MM.1S (cell line): ENCODE data around the gene ZC3H7B.

Experiments
- DNase-seq: peaks from one replicate; pipeline ENCODE4 v3.0.0-alpha.2; 2015
- H2AFZ ChIP-seq: fragments of 300-600 bp; sonication (generic); 2 replicates; pipeline ENCODE4 v1.6.0; 2016; ENCODE audit warnings: antibody characterized with exemption, low read length
- H3F3A ChIP-seq: fragments of 300-600 bp; sonication (generic); 2 replicates; pipeline ENCODE4 v1.6.1; 2016; ENCODE audit warnings: mild to moderate bottlenecking, antibody characterized with exemption, low read length, moderate library complexity, mixed read lengths; ENCODE audit not compliant: insufficient read depth
- H3K27ac ChIP-seq: fragments of 300-600 bp; sonication (generic); 2 replicates; pipeline ENCODE4 v1.5.1; 2016; ENCODE audit warnings: mild to moderate bottlenecking, low read length
- H3K27me3 ChIP-seq: fragments of 300-600 bp; sonication (generic); replicated peaks from 2 replicates; pipeline ENCODE4 v1.6.0; 2016; ENCODE audit warnings: low read length; ENCODE audit not compliant: insufficient read depth
- H3K36me3 ChIP-seq: fragments of 300-600 bp; sonication (generic); replicated peaks from 2 replicates; pipeline ENCODE4 v1.6.1; 2016; ENCODE audit warnings: mild to moderate bottlenecking, low read length, mixed read lengths; ENCODE audit not compliant: insufficient read depth
- H3K4me1 ChIP-seq: fragments of 300-600 bp; sonication (generic); 2 replicates; pipeline ENCODE4 v1.6.1; 2016; ENCODE audit warnings: low read length, mixed read lengths
- H3K4me2 ChIP-seq: fragments of 300-600 bp; sonication (generic); 2 replicates; pipeline ENCODE4 v1.6.0; 2016; ENCODE audit warnings: low read depth, low read length
- H3K4me3 ChIP-seq: fragments of 300-600 bp; sonication (generic); 2 replicates; pipeline ENCODE4 v1.5.1; 2016; ENCODE audit warnings: low read length, mixed read lengths
- H3K79me2 ChIP-seq: fragments of 300-600 bp; sonication (generic); 2 replicates; pipeline ENCODE4 v1.6.1; 2016; ENCODE audit warnings: mixed run types, low read length, mixed read lengths
- H3K9ac ChIP-seq: fragments of 300-600 bp; sonication (generic); 2 replicates; pipeline ENCODE4 v1.6.1; 2016; ENCODE audit warnings: low read length, mixed read lengths
- H3K9me2 ChIP-seq: fragments of 300-600 bp; sonication (generic); replicated peaks from 2 replicates; pipeline ENCODE4 v1.6.1; 2016; ENCODE audit warnings: mild to moderate bottlenecking, low read length, mixed read lengths; ENCODE audit not compliant: insufficient read depth
- H3K9me3 ChIP-seq: fragments of 300-600 bp; sonication (generic); replicated peaks from 2 replicates; pipeline ENCODE4 v1.6.1; 2016; ENCODE audit warnings: mild to moderate bottlenecking, low read length, mixed read lengths; ENCODE audit not compliant: insufficient read depth
- H4K20me1 ChIP-seq: fragments of 300-600 bp; sonication (generic); 2 replicates; pipeline ENCODE4 v1.6.1; 2016; ENCODE audit warnings: mild to moderate bottlenecking, low read length, moderate library complexity, mixed read lengths; ENCODE audit not compliant: insufficient read depth
- EZH2 ChIP-seq: fragments of 300-600 bp; sonication (generic); optimal IDR thresholded peaks from 2 replicates; pipeline ENCODE3; 2017; ENCODE audit warnings: low read depth, mild to moderate bottlenecking, antibody characterized with exemption, low read length, mixed read lengths
- EZH2phosphoT487 ChIP-seq: fragments of 300-600 bp; sonication (generic); IDR thresholded peaks from 2 replicates; pipeline ENCODE4 v1.6.1; 2018; ENCODE audit warnings: antibody characterized with exemption, low read length
- TF ChIP-seq, protein P1 (sequence below): fragments of 300-600 bp; sonication (generic); IDR thresholded peaks from 2 replicates; pipeline ENCODE4 v1.5.1; 2016; ENCODE audit warnings: antibody characterized with exemption, low read length, mixed read lengths

The ZC3H7B gene

DNA sequence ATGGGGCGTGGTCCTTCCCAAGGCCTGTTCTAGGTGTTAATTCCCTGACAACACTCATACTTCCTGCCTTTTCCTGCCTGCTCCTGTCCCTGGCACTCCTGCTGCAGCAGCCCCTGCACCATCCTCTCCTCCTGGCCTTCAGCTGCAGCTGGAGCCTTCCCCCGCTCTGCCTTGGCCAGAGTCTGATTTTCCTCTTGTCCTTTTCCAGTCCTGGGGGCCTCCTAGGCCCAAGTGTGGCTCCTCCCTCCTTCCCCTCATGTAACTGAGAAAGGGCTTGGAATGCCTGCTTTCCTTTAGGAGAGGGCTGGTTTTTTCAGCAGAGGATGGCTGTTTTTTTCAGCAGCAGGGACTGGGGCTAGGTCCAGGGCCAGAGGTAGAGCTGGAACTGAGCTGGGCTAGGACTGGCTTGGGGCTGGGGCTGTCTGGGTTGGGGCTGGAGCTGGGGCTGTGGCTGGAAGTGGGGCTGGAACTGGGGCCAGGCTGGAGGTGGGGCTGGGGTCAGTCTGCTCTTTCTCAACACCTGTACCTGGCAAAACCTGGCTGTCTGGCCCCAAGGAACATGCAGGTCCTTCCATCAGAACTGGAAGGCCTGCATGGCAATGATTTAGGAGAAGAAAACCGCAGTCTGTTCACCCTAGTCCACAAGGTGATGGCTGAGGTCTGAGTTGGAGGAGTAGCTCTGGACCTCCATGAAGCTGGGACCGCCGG, 23.6 kb downstream of the ZC3H7B start:
- no peak overlapping the region for H3K4me3 ChIP-seq
- H3K27me3 ChIP-seq = no peaks in the 10 kb centered on the region
- H3K36me3 ChIP-seq = peaks cover 5% of the 10 kb centered on the region; the same call in 1 of the 2 replicates
- no peaks in the 10 kb centered on the region for H3K9me2 ChIP-seq
- H3K9ac ChIP-seq = no peak overlapping the region
- no peaks in the 10 kb centered on the region for H4K20me1 ChIP-seq
- H3K4me2 ChIP-seq = no peak overlapping the region
- H2AFZ ChIP-seq = no peak overlapping the region
- H3K27ac ChIP-seq = no peak overlapping the region
- no peaks in the 10 kb centered on the region for H3K4me1 ChIP-seq
- no peaks in the 10 kb centered on the region for H3F3A ChIP-seq
- H3K9me3 ChIP-seq = no peaks in the 10 kb centered on the region
- no peak for DNase-seq
- no peaks in the 10 kb centered on the region for H3K79me2 ChIP-seq
- TF ChIP-seq, protein P1, sequence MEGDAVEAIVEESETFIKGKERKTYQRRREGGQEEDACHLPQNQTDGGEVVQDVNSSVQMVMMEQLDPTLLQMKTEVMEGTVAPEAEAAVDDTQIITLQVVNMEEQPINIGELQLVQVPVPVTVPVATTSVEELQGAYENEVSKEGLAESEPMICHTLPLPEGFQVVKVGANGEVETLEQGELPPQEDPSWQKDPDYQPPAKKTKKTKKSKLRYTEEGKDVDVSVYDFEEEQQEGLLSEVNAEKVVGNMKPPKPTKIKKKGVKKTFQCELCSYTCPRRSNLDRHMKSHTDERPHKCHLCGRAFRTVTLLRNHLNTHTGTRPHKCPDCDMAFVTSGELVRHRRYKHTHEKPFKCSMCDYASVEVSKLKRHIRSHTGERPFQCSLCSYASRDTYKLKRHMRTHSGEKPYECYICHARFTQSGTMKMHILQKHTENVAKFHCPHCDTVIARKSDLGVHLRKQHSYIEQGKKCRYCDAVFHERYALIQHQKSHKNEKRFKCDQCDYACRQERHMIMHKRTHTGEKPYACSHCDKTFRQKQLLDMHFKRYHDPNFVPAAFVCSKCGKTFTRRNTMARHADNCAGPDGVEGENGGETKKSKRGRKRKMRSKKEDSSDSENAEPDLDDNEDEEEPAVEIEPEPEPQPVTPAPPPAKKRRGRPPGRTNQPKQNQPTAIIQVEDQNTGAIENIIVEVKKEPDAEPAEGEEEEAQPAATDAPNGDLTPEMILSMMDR = no peak
- no peak for TF ChIP-seq EZH2phosphoT487
- no peak for TF ChIP-seq EZH2

DNA sequence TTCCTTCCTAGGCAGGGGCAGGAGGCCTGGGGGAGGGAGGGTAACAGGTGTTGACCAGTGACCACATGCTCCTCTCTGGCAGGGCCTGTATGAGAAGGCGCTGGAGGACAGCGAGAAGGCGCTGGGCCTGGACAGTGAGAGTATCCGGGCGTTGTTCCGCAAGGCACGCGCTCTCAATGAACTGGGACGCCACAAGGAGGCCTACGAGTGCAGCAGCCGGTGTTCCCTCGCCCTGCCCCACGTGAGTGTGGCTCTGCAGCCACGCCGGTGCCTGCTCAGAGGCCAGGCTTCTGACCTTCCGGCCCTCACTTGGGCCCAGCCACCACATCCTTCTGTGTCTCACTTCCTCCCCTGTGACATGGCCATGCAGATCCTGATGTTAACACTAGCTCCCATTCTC, 25.8 kb downstream of the ZC3H7B start:
- no peaks in the 10 kb centered on the region for H3K9me3 ChIP-seq
- H3K4me2 ChIP-seq = no peak overlapping the region
- no peak overlapping the region for H2AFZ ChIP-seq
- peaks cover 5% of the 10 kb centered on the region; the same call in 1 of the 2 replicates for H3K36me3 ChIP-seq
- no peak overlapping the region for H3K27ac ChIP-seq
- H3K9ac ChIP-seq = no peak overlapping the region
- H3K27me3 ChIP-seq = no peaks in the 10 kb centered on the region
- H4K20me1 ChIP-seq = no peaks in the 10 kb centered on the region
- H3K9me2 ChIP-seq = no peaks in the 10 kb centered on the region
- no peak overlapping the region for H3K4me3 ChIP-seq
- no peaks in the 10 kb centered on the region for H3K4me1 ChIP-seq
- TF ChIP-seq EZH2 = no peak
- no peaks in the 10 kb centered on the region for H3F3A ChIP-seq
- DNase-seq = no peak
- H3K79me2 ChIP-seq = no peaks in the 10 kb centered on the region

DNA sequence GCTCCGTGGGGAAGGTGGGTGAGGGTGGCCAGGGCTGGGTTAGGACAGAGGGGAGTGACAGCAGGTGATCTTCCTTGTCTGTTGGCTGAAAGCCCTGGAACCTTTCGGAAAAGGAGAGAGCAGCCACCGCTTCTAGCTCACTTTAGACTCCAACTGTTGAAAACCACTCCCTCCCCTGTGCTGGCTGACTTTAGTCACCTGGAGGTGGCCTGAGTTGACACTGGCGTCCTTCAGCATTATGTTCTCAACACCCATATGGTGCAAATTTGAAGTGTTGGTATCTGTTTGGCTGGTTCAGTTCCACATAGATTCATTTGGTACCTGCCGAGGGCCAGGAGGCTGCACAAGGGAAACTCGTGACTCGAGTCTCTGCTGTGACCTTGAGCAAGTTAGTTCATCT, 28.8 kb downstream of the ZC3H7B start:
- Histone ChIP-seq H3K27me3 (no peaks in the 10 kb centered on the region), H3K4me1 (no peaks in the 10 kb centered on the region), H3K79me2 (no peaks in the 10 kb centered on the region), H3K27ac (no peak overlapping the region), H3F3A (no peaks in the 10 kb centered on the region), H2AFZ (no peak overlapping the region), H3K4me2 (no peak overlapping the region), H3K36me3 (peaks cover 9% of the 10 kb centered on the region; the same call in 1 of the 2 replicates), H4K20me1 (no peaks in the 10 kb centered on the region), H3K4me3 (no peak overlapping the region), H3K9me3 (no peaks in the 10 kb centered on the region), H3K9me2 (no peaks in the 10 kb centered on the region), H3K9ac (no peak overlapping the region)
- no peak for TF ChIP-seq EZH2phosphoT487
- DNase-seq = no peak

DNA sequence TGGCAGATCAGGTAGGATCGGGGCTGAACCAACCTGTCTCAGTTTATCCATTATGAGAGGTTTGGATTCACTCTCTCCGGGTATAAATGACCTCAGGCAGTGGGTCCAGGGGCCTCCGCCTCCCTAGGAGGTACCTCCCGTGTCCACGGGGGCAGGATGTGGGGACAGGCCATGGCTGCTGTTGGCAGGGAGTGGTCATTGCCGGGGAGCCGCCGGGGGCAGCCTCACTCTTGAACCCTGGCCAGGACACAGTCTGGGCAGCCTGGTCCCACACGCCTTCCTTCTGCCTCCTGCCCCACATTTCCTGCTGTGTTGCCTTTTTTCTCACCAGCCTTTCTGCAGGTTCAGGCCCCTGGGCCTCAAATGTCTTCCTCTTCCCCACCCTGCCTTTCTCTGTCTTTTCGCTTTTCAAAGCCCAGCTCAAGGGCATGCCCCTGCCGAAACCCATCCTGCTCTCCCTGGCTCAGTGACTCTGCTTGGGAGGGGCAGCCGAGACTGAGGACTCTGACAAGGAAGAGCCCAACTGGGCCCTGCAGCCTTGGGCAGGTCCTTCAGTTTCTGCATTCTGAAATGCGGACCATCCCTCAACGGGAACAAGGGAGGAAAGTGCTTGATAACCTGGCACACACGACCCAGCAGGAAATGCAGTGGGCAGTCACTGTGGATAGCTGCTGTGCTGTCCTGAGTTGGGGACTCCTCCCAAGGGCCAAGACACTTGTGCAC, 31.1 kb downstream of the ZC3H7B start:
- H3K36me3 ChIP-seq = peaks cover 9% of the 10 kb centered on the region; the same call in 1 of the 2 replicates

More for the DNA sequence above, 31.1 kb downstream of the ZC3H7B start:
- H3K9ac ChIP-seq = no peak overlapping the region
- no peak overlapping the region for H3K27ac ChIP-seq
- H2AFZ ChIP-seq = no peak overlapping the region
- no peak overlapping the region for H3K4me2 ChIP-seq
- H3F3A ChIP-seq = no peaks in the 10 kb centered on the region
- no peaks in the 10 kb centered on the region for H4K20me1 ChIP-seq
- H3K79me2 ChIP-seq = no peaks in the 10 kb centered on the region
- H3K9me3 ChIP-seq = no peaks in the 10 kb centered on the region
- H3K9me2 ChIP-seq = no peaks in the 10 kb centered on the region
- no peaks in the 10 kb centered on the region for H3K4me1 ChIP-seq
- no peak for TF ChIP-seq EZH2
- TF ChIP-seq EZH2phosphoT487 = no peak
- TF ChIP-seq, protein P1 = no peak
- H3K27me3 ChIP-seq = no peaks in the 10 kb centered on the region
- DNase-seq = no peak
- no peak overlapping the region for H3K4me3 ChIP-seq
